A549 (cell line): ENCODE results near the gene IL20RB. TPM values are rescaled to one million over a fixed set of nuclear protein-coding genes. Genes with fewer than 3 reads are reported as not detected.

Experiments
- ATAC-seq, 2 experiments: fragments of 200-7000 bp in 1 of 2; fragments of >200 bp in 1 of 2; cut with Nextera tagmentation in 1 of 2; cut with Tn5 transposase in 1 of 2; 3 replicates each; pipeline versions ENCODE4 v1.8.0 to v1.9.1; 2018 to 2020; ENCODE audit warnings: mild to moderate bottlenecking in 1 of 2, moderate library complexity in 1 of 2
- CTCF ChIA-PET: fragments of 300-600 bp; sonication (Branson Sonifier 250); formaldehyde crosslinking; extraction: SDS; loops from one replicate; lab custom pipeline; 2021; ENCODE audit warnings: antibody characterized with exemption, inconsistent platforms; lab: Yijun Ruan, JAX
- POLR2A ChIA-PET: fragments of 350-600 bp; formaldehyde crosslinking; extraction: SDS; loops from one replicate; lab custom pipeline; 2021; ENCODE audit warnings: antibody characterized with exemption, inconsistent platforms; lab: Yijun Ruan, JAX
- DNase-seq, 2 experiments: peaks; one replicate each; pipeline versions ENCODE4 v3.0.0 to v3.0.0-alpha.2; 2011 to 2016; ENCODE audit warnings: low read depth in 1 of 2, low spot score in 1 of 2
- FAIRE-seq: peaks from 2 replicates; lab custom pipeline; 2011; peaks lifted over from hg19 to GRCh38; lab: Jason Lieb, UNC
- H3K27ac ChIP-seq, 2 experiments: fragments of >200 bp; sonication (Bioruptor Twin); formaldehyde crosslinking; 3 replicates each; pipeline ENCODE4 v1.5.1; 2016 to 2017
- H3K4me1 ChIP-seq: fragments of >200 bp; sonication (Bioruptor Twin); formaldehyde crosslinking; 3 replicates; pipeline ENCODE4 v1.6.1; 2016
- H3K4me2 ChIP-seq: fragments of >200 bp; sonication (Bioruptor Twin); formaldehyde crosslinking; 3 replicates; pipeline ENCODE4 v1.6.1; 2016
- H3K4me3 ChIP-seq: fragments of >200 bp; sonication (Bioruptor Twin); formaldehyde crosslinking; 3 replicates; pipeline ENCODE4 v1.5.1; 2016
- H3K9me3 ChIP-seq: fragments of >200 bp; sonication (Bioruptor Twin); formaldehyde crosslinking; 3 replicates; pipeline ENCODE4 v1.6.1; 2016
- BCL3 ChIP-seq: fragments of >200 bp; sonication (Bioruptor Twin); formaldehyde crosslinking; IDR thresholded peaks from 3 replicates; pipeline ENCODE4 v1.6.1; 2016
- CBX2 ChIP-seq: fragments of 200-600 bp; sonication (generic); IDR thresholded peaks from 2 replicates; pipeline ENCODE4 v1.6.1; 2016; ENCODE audit warnings: low read depth, mild to moderate bottlenecking, borderline replicate concordance
- CBX8 ChIP-seq: fragments of 200-600 bp; sonication (generic); IDR thresholded peaks from 2 replicates; pipeline ENCODE4 v1.6.1; 2016
- EHF ChIP-seq: fragments of 250-450 bp; sonication (Bioruptor Pico); IDR thresholded peaks from 2 replicates; pipeline ENCODE4 v1.5.0; 2020; ENCODE audit warnings: mild to moderate bottlenecking
- FOSL2 ChIP-seq, 2 experiments: fragments of 450-650 bp in 1 of 2; fragments of >200 bp in 1 of 2; sonication (Bioruptor Twin) in 1 of 2; formaldehyde crosslinking; IDR thresholded peaks; 2 replicates each; pipeline versions ENCODE4 v1.5.0 to v1.6.1; 2016 to 2020; ENCODE audit warnings: mild to moderate bottlenecking in 1 of 2, moderate library complexity in 1 of 2
- FOXS1 ChIP-seq: fragments of 250-450 bp; sonication (Bioruptor Pico); IDR thresholded peaks from 2 replicates; pipeline ENCODE4 v1.5.0; 2020; ENCODE audit warnings: mild to moderate bottlenecking, moderate library complexity
- HDAC2 ChIP-seq: fragments of 200-600 bp; sonication (generic); IDR thresholded peaks from 2 replicates; pipeline ENCODE4 v1.6.1; 2016
- HOXA7 ChIP-seq: fragments of 250-450 bp; sonication (Bioruptor Pico); IDR thresholded peaks from 2 replicates; pipeline ENCODE4 v1.5.0; 2020; ENCODE audit warnings: mild to moderate bottlenecking, moderate library complexity
- HOXB13 ChIP-seq: fragments of 250-450 bp; sonication (Bioruptor Pico); IDR thresholded peaks from 2 replicates; pipeline ENCODE4 v1.5.0; 2020; ENCODE audit warnings: low read depth, mild to moderate bottlenecking, moderate library complexity
- HOXB5 ChIP-seq: fragments of 250-450 bp; sonication (Bioruptor Pico); IDR thresholded peaks from 2 replicates; pipeline ENCODE4 v1.5.0; 2020; ENCODE audit warnings: mild to moderate bottlenecking, moderate library complexity
- MAZ ChIP-seq: fragments of 150-350 bp; IDR thresholded peaks from 2 replicates; pipeline ENCODE4 v1.6.1; 2014; ENCODE audit warnings: antibody characterized with exemption, low read depth, low read length, borderline replicate concordance
- MYC ChIP-seq: IDR thresholded peaks from 2 replicates; pipeline ENCODE4 v1.6.1; 2012; ENCODE audit warnings: mild to moderate bottlenecking, inconsistent platforms, low read length, improper control_type of control experiment, borderline replicate concordance
- NPAS2 ChIP-seq: fragments of 250-450 bp; sonication (Bioruptor Pico); IDR thresholded peaks from 2 replicates; pipeline ENCODE4 v1.8.0; 2022; ENCODE audit warnings: mild to moderate bottlenecking, moderate library complexity, borderline replicate concordance
- RAD21 ChIP-seq, 2 experiments: fragments of >200 bp in 1 of 2; sonication (Bioruptor Twin) in 1 of 2; formaldehyde crosslinking in 1 of 2; IDR thresholded peaks in 1 of 2; conservative IDR thresholded peaks in 1 of 2; 2 replicates in 1 of 2; 3 replicates in 1 of 2; pipeline ENCODE4 v1.6.1; 2012 to 2018; ENCODE audit warnings: inconsistent platforms in 1 of 2
- RCOR1 ChIP-seq: fragments of 150-350 bp; IDR thresholded peaks from 2 replicates; pipeline ENCODE4 v1.6.1; 2014; ENCODE audit warnings: antibody characterized with exemption, low read length, low read depth
- SMC3 ChIP-seq: fragments of >200 bp; sonication (Bioruptor Twin); formaldehyde crosslinking; IDR thresholded peaks from 3 replicates; pipeline ENCODE4 v1.6.1; 2018; ENCODE audit warnings: inconsistent platforms
- SREBF2 ChIP-seq: fragments of 450-650 bp; IDR thresholded peaks from 2 replicates; pipeline ENCODE4 v1.6.1; 2014; ENCODE audit warnings: mild to moderate bottlenecking, moderate library complexity
- TFCP2L1 ChIP-seq: fragments of 250-450 bp; sonication (Bioruptor Pico); IDR thresholded peaks from 2 replicates; pipeline ENCODE4 v1.5.0; 2021; ENCODE audit warnings: mild to moderate bottlenecking
- TP53 ChIP-seq: fragments of 250-450 bp; sonication (Bioruptor Pico); IDR thresholded peaks from 2 replicates; pipeline ENCODE4 v1.5.0; 2021; ENCODE audit warnings: mild to moderate bottlenecking, moderate library complexity
- WGBS: methylation state at CpG from one replicate; pipeline ENCODE4 v1.1.6; 2017; ENCODE audit errors: missing lambda C conversion rate; 5-methylcytosine and 5-hydroxymethylcytosine counted together
- polyA plus RNA-seq, 4 experiments: library from polyadenylated mRNA; depleted of rRNA in 3 of 4; stranded (reverse); fragments of >200 nt; fragmentation: RNase III in 1 of 4; extraction: RNeasy Plus Mini Kit Qiagen cat#74134 plus additional on column Dnase treatment in 1 of 4; gene quantifications; 2 replicates in 3 of 4; 3 replicates in 1 of 4; pipeline ENCODE4 v1.2.3, GENCODE V29; 2011 to 2017
- TF ChIP-seq, protein P1 (sequence below): IDR thresholded peaks from 2 replicates; pipeline ENCODE4 v1.6.1; 2012
- TF ChIP-seq, protein P2 (sequence below): fragments of 200-600 bp; sonication (generic); IDR thresholded peaks from 2 replicates; pipeline ENCODE4 v1.6.1; 2016; ENCODE audit warnings: antibody characterized with exemption, mild to moderate bottlenecking, moderate library complexity
- TF ChIP-seq, protein P3 (sequence below): fragments of 250-450 bp; sonication (Bioruptor Pico); IDR thresholded peaks from 2 replicates; pipeline ENCODE4 v1.5.0; 2020; ENCODE audit warnings: low read depth, mild to moderate bottlenecking, moderate library complexity

Gene IL20RB
- polyA plus RNA-seq, 2 of the 4 experiments (the other 2 are of a cell fraction), result 1.1 to 6.9 TPM

GRCh38 chr3:137008976-137009375 is 51.2 kb downstream of the IL20RB start:
- H3K4me2 ChIP-seq, result no peak overlapping the region
- no peak for FAIRE-seq
- H3K4me1 ChIP-seq, result no peaks in the 10 kb centered on the region
- ATAC-seq, result no peak
- no peaks in the 10 kb centered on the region for H3K9me3 ChIP-seq
- CTCF ChIA-PET, result no interaction called here
- WGBS, result 93% methylated on average over 4 of the region's 4 CpGs
- POLR2A ChIA-PET, result no interaction called here
- TF ChIP-seq CBX8 (no peak), EHF (CRISPR knock-in tag) (no peak), SMC3 (no peak), FOXS1 (CRISPR knock-in tag) (no peak), HOXA7 (CRISPR knock-in tag) (no peak), NPAS2 (CRISPR knock-in tag) (no peak), HDAC2 (no peak), HOXB5 (CRISPR knock-in tag) (no peak), BCL3 (no peak), CBX2 (no peak), RAD21 (conservative IDR thresholded peaks at IDR 0.05 in 1 of 2, IDR thresholded peaks at IDR 0.05 in 1 of 2) (no peak)
- TF ChIP-seq, protein P1, sequence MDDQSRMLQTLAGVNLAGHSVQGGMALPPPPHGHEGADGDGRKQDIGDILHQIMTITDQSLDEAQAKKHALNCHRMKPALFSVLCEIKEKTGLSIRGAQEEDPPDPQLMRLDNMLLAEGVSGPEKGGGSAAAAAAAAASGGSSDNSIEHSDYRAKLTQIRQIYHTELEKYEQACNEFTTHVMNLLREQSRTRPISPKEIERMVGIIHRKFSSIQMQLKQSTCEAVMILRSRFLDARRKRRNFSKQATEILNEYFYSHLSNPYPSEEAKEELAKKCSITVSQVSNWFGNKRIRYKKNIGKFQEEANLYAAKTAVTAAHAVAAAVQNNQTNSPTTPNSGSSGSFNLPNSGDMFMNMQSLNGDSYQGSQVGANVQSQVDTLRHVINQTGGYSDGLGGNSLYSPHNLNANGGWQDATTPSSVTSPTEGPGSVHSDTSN, result no peak
- TF ChIP-seq, protein P2, sequence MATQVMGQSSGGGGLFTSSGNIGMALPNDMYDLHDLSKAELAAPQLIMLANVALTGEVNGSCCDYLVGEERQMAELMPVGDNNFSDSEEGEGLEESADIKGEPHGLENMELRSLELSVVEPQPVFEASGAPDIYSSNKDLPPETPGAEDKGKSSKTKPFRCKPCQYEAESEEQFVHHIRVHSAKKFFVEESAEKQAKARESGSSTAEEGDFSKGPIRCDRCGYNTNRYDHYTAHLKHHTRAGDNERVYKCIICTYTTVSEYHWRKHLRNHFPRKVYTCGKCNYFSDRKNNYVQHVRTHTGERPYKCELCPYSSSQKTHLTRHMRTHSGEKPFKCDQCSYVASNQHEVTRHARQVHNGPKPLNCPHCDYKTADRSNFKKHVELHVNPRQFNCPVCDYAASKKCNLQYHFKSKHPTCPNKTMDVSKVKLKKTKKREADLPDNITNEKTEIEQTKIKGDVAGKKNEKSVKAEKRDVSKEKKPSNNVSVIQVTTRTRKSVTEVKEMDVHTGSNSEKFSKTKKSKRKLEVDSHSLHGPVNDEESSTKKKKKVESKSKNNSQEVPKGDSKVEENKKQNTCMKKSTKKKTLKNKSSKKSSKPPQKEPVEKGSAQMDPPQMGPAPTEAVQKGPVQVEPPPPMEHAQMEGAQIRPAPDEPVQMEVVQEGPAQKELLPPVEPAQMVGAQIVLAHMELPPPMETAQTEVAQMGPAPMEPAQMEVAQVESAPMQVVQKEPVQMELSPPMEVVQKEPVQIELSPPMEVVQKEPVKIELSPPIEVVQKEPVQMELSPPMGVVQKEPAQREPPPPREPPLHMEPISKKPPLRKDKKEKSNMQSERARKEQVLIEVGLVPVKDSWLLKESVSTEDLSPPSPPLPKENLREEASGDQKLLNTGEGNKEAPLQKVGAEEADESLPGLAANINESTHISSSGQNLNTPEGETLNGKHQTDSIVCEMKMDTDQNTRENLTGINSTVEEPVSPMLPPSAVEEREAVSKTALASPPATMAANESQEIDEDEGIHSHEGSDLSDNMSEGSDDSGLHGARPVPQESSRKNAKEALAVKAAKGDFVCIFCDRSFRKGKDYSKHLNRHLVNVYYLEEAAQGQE, result no peak
- H3K4me3 ChIP-seq, result no peak overlapping the region
- H3K27ac ChIP-seq, result no peak overlapping the region
- DNase-seq, result no peak

DNA sequence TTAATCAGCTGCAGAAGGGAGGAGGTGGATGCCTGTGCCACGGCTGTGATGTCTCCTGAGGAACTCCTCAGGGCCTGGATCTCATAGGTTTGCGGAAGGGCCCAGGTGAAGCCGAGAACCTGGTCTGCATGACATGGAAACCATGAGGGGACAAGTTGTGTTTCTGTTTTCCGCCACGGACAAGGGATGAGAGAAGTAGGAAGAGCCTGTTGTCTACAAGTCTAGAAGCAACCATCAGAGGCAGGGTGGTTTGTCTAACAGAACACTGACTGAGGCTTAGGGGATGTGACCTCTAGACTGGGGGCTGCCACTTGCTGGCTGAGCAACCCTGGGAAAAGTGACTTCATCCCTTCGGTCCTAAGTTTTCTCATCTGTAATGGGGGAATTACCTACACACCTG is 52.4 kb downstream of the IL20RB start:
- no peak overlapping the region for H3K4me3 ChIP-seq
- 95% methylated on average over 6 of the region's 6 CpGs for WGBS
- POLR2A ChIA-PET, result no interaction called here
- TF ChIP-seq SREBF2 (no peak), MAZ (no peak), TP53 (CRISPR knock-in tag) (no peak), HOXB13 (CRISPR knock-in tag) (no peak), MYC (no peak), TFCP2L1 (no peak), FOSL2 (IDR thresholded peaks at IDR 0.05) (no peak), FOSL2 (CRISPR knock-in tag; IDR thresholded peaks at IDR 0.05) (no peak), HOXB5 (CRISPR knock-in tag) (no peak), RCOR1 (no peak), NPAS2 (CRISPR knock-in tag) (no peak)
- TF ChIP-seq, protein P3, sequence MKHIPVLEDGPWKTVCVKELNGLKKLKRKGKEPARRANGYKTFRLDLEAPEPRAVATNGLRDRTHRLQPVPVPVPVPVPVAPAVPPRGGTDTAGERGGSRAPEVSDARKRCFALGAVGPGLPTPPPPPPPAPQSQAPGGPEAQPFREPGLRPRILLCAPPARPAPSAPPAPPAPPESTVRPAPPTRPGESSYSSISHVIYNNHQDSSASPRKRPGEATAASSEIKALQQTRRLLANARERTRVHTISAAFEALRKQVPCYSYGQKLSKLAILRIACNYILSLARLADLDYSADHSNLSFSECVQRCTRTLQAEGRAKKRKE (CRISPR knock-in tag), result no peak
- TF ChIP-seq, all 56 proteins: peak for 0
- CTCF ChIA-PET, result no interaction called here
- H3K27ac ChIP-seq, result no peak overlapping the region
- no peak overlapping the region for H3K4me2 ChIP-seq
- ATAC-seq, result no peak
- no peaks in the 10 kb centered on the region for H3K4me1 ChIP-seq
- no peak for FAIRE-seq
- DNase-seq, result no peak
- H3K9me3 ChIP-seq, result no peaks in the 10 kb centered on the region
